Keratinocyte (primary cell): Measurements from ENCODE around the gene VWA3A.
A peak's percentile ranks its signal among the peaks of the same experiment; 100 is the strongest.

Experiments
- CTCF ChIP-seq, 3 experiments: IDR thresholded peaks in 1 of 3; conservative IDR thresholded peaks in 1 of 3; optimal IDR thresholded peaks in 1 of 3; 2 replicates in 2 of 3; 3 replicates in 1 of 3; pipeline versions ENCODE3 to v1.5.1; 2011; ENCODE audit warnings: low read length in 3 of 3, mild to moderate bottlenecking in 3 of 3, moderate library complexity in 2 of 3, control low read depth in 1 of 3, inconsistent platforms in 1 of 3; ENCODE audit not compliant: insufficient read depth in 2 of 3; ENCODE audit errors: extremely low read depth in 1 of 3
- EZH2 ChIP-seq: IDR thresholded peaks from one replicate; pipeline ENCODE4 v1.6.1; 2012; ENCODE audit warnings: inconsistent platforms, mild to moderate bottlenecking, low read length, moderate library complexity

- peak in 1 of 3 experiments; percentile 44 for TF ChIP-seq CTCF (optimal IDR thresholded peaks at IDR 0.05 in 1 of 3, IDR thresholded peaks at IDR 0.05 in 1 of 3, conservative IDR thresholded peaks at IDR 0.05 in 1 of 3; ENCODE audit: extremely low read depth in 1 of 3, insufficient read depth in 2 of 3, low read length in 3 of 3)
- TF ChIP-seq EZH2: no peak
Observed at GRCh38 chr16:22198547-22199293, 106.4 kb downstream of the VWA3A start.
